Measurements from ENCODE around the gene CLK4. TPM values are rescaled to one million over a fixed set of nuclear protein-coding genes. Genes with fewer than 3 reads are reported as not detected.
A peak's percentile ranks its signal among the peaks of the same experiment; 100 is the strongest.

Gene CLK4
- total RNA-seq, 1 donor from 2014 or later: 19.9 TPM

DNA sequence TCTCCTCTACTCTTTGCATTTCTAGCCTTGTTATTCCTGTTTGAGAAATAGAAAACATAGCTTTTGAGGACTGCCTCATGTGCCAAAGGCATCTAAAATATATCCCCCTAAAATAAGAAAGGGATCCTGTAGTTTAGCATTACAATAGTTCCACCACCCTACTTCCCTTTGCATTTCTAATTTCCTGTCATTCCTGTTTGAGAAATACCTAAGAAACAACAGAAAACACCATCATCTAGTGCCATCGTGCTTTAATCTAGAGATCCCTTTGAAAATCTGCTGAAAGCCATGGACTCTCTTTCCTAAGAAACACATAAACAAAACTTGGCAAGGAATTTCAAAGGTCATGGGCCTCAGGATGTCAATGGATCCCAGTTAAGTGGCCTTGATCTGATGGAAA is 7.5 kb downstream of the CLK4 start:
- H3K4me1 Mint-ChIP-seq (ENCODE audit: unreplicated experiment): peaks cover 10% of the 10 kb centered on the region
- TF ChIP-seq CTCF (IDR thresholded peaks at IDR 0.05; ENCODE audit: unreplicated experiment): no peak
- H3K27ac Mint-ChIP-seq (ENCODE audit: unreplicated experiment): peak overlapping the region; percentile 36
- no peaks in the 10 kb centered on the region for H3K27me3 Mint-ChIP-seq (ENCODE audit: unreplicated experiment)
- peak overlapping the region; percentile 10 for H3K4me3 Mint-ChIP-seq (ENCODE audit: unreplicated experiment)
- H3K36me3 Mint-ChIP-seq (ENCODE audit: low read depth, unreplicated experiment): peaks cover 17% of the 10 kb centered on the region
- no peaks in the 10 kb centered on the region for H3K9me3 Mint-ChIP-seq (ENCODE audit: unreplicated experiment)
- DNase-seq (ENCODE audit: low spot score): no peak

DNA sequence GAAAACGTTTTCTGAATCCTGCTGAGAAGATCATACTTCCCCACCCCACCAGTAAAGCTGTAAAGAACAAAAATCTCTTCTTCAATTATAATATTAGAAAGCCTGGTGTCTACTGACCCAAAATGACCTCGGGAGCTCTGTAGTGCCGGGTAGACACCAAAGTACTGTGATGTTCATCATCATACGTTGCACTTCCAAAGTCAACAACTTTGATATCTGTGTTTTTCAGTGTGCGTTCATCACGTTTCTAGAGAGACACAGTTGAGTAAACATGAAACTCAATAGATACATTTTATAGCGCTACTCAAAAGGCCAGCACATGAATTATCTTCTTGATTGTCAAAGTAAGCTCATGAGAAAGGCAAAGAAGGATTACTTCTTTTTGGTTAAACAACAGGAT is 14.6 kb downstream of the CLK4 start:
- Mint-ChIP-seq H3K36me3 (ENCODE audit: low read depth, unreplicated experiment) (peaks cover 38% of the 10 kb centered on the region), H3K9me3 (ENCODE audit: unreplicated experiment) (no peaks in the 10 kb centered on the region), H3K4me1 (ENCODE audit: unreplicated experiment) (no peaks in the 10 kb centered on the region)

GRCh38 chr5:178606269-178606668 is 20.6 kb downstream of the CLK4 start:
- TF ChIP-seq CTCF (IDR thresholded peaks at IDR 0.05; ENCODE audit: unreplicated experiment): no peak
- DNase-seq (ENCODE audit: low spot score): no peak
- H3K9me3 Mint-ChIP-seq (ENCODE audit: unreplicated experiment): no peaks in the 10 kb centered on the region
- H3K4me3 Mint-ChIP-seq (ENCODE audit: unreplicated experiment): peak overlapping the region; percentile 40
- H3K27ac Mint-ChIP-seq (ENCODE audit: unreplicated experiment): no peak overlapping the region
- H3K36me3 Mint-ChIP-seq (ENCODE audit: low read depth, unreplicated experiment): peaks cover 52% of the 10 kb centered on the region
- H3K27me3 Mint-ChIP-seq (ENCODE audit: unreplicated experiment): peaks cover 2% of the 10 kb centered on the region
- H3K4me1 Mint-ChIP-seq (ENCODE audit: unreplicated experiment): no peaks in the 10 kb centered on the region

More for the DNA sequence above, 14.6 kb downstream of the CLK4 start:
- H3K27ac Mint-ChIP-seq (ENCODE audit: unreplicated experiment): no peak overlapping the region
- TF ChIP-seq CTCF (IDR thresholded peaks at IDR 0.05; ENCODE audit: unreplicated experiment): no peak
- peaks cover 2% of the 10 kb centered on the region for H3K27me3 Mint-ChIP-seq (ENCODE audit: unreplicated experiment)
- DNase-seq (ENCODE audit: low spot score): no peak
- H3K4me3 Mint-ChIP-seq (ENCODE audit: unreplicated experiment): no peak overlapping the region

- Mint-ChIP-seq H3K36me3 (ENCODE audit: low read depth, unreplicated experiment) (peaks cover 48% of the 10 kb centered on the region), H3K9me3 (ENCODE audit: unreplicated experiment) (no peaks in the 10 kb centered on the region), H3K4me1 (ENCODE audit: unreplicated experiment) (no peaks in the 10 kb centered on the region), H3K27me3 (ENCODE audit: unreplicated experiment) (peaks cover 2% of the 10 kb centered on the region), H3K4me3 (ENCODE audit: unreplicated experiment) (no peak overlapping the region), H3K27ac (ENCODE audit: unreplicated experiment) (no peak overlapping the region)
- TF ChIP-seq CTCF (IDR thresholded peaks at IDR 0.05; ENCODE audit: unreplicated experiment): no peak
- no peak for DNase-seq (ENCODE audit: low spot score)
Observed at GRCh38 chr5:178605788-178606187, 21.1 kb downstream of the CLK4 start.

- H3K27ac Mint-ChIP-seq (ENCODE audit: unreplicated experiment): no peak overlapping the region
- H3K4me3 Mint-ChIP-seq (ENCODE audit: unreplicated experiment): no peak overlapping the region
- no peaks in the 10 kb centered on the region for H3K4me1 Mint-ChIP-seq (ENCODE audit: unreplicated experiment)
- H3K9me3 Mint-ChIP-seq (ENCODE audit: unreplicated experiment): no peaks in the 10 kb centered on the region
- peaks cover 48% of the 10 kb centered on the region for H3K36me3 Mint-ChIP-seq (ENCODE audit: low read depth, unreplicated experiment)
- no peak for TF ChIP-seq CTCF (IDR thresholded peaks at IDR 0.05; ENCODE audit: unreplicated experiment)
- H3K27me3 Mint-ChIP-seq (ENCODE audit: unreplicated experiment): no peaks in the 10 kb centered on the region
- no peak for DNase-seq (ENCODE audit: low spot score)
Observed at GRCh38 chr5:178602752-178603151, 24.1 kb downstream of the CLK4 start.

Data from endothelial cell (in vitro differentiated cells).